ENCODE measurements around the gene RBBP8NL.

The RBBP8NL gene

DNA sequence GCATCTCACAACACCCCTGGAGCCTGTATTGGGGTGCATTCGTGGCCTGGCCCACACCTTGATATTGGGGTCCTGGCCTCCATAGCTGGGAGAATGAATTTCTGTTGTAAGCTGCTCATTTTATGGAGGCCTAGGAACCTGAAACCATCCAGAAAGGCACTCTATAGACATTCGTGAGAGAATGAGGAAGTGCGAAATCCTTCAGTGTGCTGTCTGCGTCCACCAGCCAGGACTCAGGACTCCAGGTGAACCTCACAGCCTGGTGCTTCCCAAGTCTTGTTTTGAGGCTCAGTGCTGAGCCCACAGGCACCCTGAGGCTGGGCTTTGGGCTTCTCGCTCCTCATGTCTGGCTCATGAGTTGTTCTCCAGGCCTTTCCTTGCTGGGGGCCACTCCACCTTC lies 11.9 kb upstream of the RBBP8NL start:
- no peak for TF ChIP-seq Cebpa-rat (IDR thresholded peaks at IDR 0.05)
- Histone ChIP-seq H3K9ac (no peak overlapping the region), H3K4me3 (no peak overlapping the region), H3K4me2 (peak overlapping the region in 1 of 11 experiments; percentile 1; a peak in 1 of 22 replicates), H4K20me1 (peaks cover 0 to 31% (median 0%) of the 10 kb centered on the region in 11 experiments; a peak in 6 of 22 replicates), H3K4me1 (peaks cover 0 to 10% (median 0%) of the 10 kb centered on the region in 10 experiments; a peak in 4 of 20 replicates), H3K27me3 (peaks cover 14 to 62% (median 38%) of the 10 kb centered on the region in 11 experiments; a peak in 21 of 22 replicates), H3K36me3 (no peaks in the 10 kb centered on the region), H3K9me3 (replicated peaks in 1 of 11) (no peaks in the 10 kb centered on the region), H3K27ac (no peak overlapping the region)

DNA sequence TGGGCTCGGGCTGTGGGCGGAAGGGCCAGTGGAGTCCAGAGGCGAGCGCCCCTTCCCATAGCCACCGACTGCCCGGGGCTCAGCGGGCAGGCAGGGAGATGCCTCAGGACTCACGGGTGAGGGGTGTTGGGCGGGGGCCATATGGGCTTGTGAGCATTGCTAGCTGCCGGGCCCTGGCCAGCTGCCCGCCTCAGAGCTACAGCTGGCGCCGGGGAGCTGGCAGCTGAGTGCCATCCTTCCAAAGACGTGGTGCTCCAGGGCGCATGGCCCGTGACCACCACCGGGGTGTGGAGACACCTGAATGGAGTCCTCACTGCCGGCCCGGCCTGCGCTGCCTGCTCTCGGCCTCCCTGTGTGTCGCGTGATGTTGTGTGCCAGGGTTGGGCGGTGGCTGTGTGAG lies 10.6 kb upstream of the RBBP8NL start:
- H3K4me1 ChIP-seq = peaks cover 0 to 10% (median 0%) of the 10 kb centered on the region in 10 experiments; a peak in 4 of 20 replicates
- peaks cover 23 to 63% (median 40%) of the 10 kb centered on the region in 11 experiments; a peak in 21 of 22 replicates for H3K27me3 ChIP-seq
- H4K20me1 ChIP-seq = peaks cover 0 to 36% (median 0%) of the 10 kb centered on the region in 11 experiments; a peak in 6 of 22 replicates
- no peak overlapping the region for H3K9ac ChIP-seq
- no peak overlapping the region for H3K27ac ChIP-seq
- H3K4me3 ChIP-seq = no peak overlapping the region
- no peak overlapping the region for H3K4me2 ChIP-seq
- H3K9me3 ChIP-seq (replicated peaks in 1 of 11) = no peaks in the 10 kb centered on the region
- TF ChIP-seq Cebpa-rat (IDR thresholded peaks at IDR 0.05) = no peak
- no peaks in the 10 kb centered on the region for H3K36me3 ChIP-seq

DNA sequence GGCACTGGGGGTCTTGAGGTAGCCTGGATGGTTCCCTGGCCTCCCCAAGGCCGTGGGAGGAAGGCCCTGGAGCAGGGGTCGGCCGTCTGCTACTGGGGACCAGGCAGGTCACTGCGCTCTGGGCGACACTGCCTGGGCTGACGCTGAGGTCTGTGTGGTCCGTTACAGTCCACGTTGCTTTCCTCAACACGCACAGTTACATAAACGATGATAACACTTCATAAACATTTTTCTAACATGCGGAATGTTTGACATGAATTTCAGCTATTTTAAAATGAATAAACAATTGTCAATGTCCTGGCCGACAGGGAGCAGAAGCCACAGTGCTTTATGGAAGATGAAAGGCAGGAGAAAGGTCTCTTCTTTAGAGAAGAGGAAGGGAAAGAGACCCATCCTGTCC lies 10.2 kb upstream of the RBBP8NL start:
- no peak for TF ChIP-seq Cebpa-rat (IDR thresholded peaks at IDR 0.05)
- Histone ChIP-seq H3K4me3 (no peak overlapping the region), H3K9ac (no peak overlapping the region), H3K27ac (no peak overlapping the region), H3K4me2 (no peak overlapping the region), H3K4me1 (peaks cover 0 to 10% (median 0%) of the 10 kb centered on the region in 10 experiments; a peak in 4 of 20 replicates), H3K9me3 (replicated peaks in 1 of 11) (no peaks in the 10 kb centered on the region), H3K36me3 (no peaks in the 10 kb centered on the region), H4K20me1 (peaks cover 0 to 40% (median 0%) of the 10 kb centered on the region in 11 experiments; a peak in 6 of 22 replicates), H3K27me3 (peaks cover 23 to 60% (median 38%) of the 10 kb centered on the region in 11 experiments; a peak in 21 of 22 replicates)

DNA sequence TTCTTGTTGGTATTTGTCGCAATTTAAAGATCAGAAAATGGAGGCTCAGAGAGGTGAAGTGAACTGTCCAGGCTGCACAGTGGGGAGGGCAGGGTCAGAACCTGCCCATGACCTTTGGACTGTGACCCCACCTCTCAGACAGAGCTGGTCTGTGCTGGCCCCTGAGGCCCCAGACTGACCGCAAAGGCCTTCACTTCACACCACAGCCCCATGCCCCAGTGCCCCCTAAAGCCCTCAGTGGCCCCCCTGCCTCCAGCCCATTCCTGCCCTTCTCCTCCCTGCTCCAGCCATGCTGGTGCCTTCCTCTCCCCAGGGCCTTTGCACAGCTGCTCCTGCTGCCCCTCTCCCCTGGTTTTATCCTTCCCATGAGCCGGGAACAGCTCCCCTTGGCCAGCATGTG lies 9.4 kb upstream of the RBBP8NL start:
- H3K9me3 ChIP-seq (replicated peaks in 1 of 11) = no peaks in the 10 kb centered on the region
- H3K27ac ChIP-seq = no peak overlapping the region
- TF ChIP-seq Cebpa-rat (IDR thresholded peaks at IDR 0.05) = no peak
- no peak overlapping the region for H3K4me3 ChIP-seq
- no peak overlapping the region for H3K4me2 ChIP-seq
- H3K36me3 ChIP-seq = no peaks in the 10 kb centered on the region
- peaks cover 0 to 10% (median 0%) of the 10 kb centered on the region in 10 experiments; a peak in 4 of 20 replicates for H3K4me1 ChIP-seq
- H3K27me3 ChIP-seq = peaks cover 23 to 52% (median 38%) of the 10 kb centered on the region in 11 experiments; a peak in 21 of 22 replicates
- peaks cover 0 to 45% (median 0%) of the 10 kb centered on the region in 11 experiments; a peak in 6 of 22 replicates for H4K20me1 ChIP-seq
- no peak overlapping the region for H3K9ac ChIP-seq

DNA sequence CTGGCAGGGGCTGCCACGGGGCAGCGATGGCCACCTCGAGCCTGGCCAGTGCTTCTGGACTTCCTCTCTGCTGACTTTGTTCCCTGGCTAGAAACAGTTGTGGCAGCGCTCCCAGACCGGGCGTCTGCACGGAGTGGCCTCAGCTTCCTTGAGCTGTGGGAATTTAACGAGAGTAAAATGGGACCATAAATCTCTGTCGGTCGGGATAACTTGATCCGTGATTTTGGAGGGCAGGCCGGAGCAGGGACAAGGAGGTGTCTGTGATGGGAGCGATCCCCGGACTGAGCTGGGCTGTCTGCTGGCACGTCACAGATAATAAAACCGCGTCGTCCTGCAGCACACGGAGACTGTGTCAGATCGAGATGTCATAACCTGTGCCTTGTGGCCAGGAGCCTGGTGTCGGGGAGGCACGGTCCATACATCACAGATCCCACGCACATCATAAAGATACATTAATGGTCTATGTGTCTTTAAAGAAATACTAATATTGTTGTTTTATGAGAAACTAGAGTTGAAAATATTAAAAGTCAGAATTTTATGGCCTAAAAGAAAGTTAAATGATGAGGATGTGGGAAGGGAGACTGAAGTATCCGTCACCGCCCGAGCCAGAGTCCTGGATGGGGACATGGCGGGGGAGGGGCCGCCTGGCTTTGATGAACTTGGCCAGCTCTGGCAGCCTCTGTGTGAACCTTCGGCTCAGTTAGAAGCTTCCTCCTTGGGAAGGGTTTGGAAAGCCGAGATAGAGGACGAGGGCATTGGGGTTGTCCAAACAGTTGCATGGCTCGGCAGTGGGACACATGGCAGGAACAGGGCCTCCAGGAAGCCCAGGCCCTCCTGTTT lies 6.5 kb upstream of the RBBP8NL start:
- Histone ChIP-seq H3K4me3 (no peak overlapping the region), H3K27me3 (peaks cover 23 to 38% (median 33%) of the 10 kb centered on the region in 11 experiments; a peak in 21 of 22 replicates), H3K9ac (no peak overlapping the region), H3K27ac (no peak overlapping the region), H3K4me2 (no peak overlapping the region), H3K4me1 (peaks cover 0 to under 1% (median 0%) of the 10 kb centered on the region in 10 experiments; a peak in 2 of 20 replicates), H3K36me3 (no peaks in the 10 kb centered on the region), H3K9me3 (replicated peaks in 1 of 11) (no peaks in the 10 kb centered on the region), H4K20me1 (peaks cover 0 to 36% (median 0%) of the 10 kb centered on the region in 11 experiments; a peak in 5 of 22 replicates)
- no peak for TF ChIP-seq Cebpa-rat (IDR thresholded peaks at IDR 0.05)

DNA sequence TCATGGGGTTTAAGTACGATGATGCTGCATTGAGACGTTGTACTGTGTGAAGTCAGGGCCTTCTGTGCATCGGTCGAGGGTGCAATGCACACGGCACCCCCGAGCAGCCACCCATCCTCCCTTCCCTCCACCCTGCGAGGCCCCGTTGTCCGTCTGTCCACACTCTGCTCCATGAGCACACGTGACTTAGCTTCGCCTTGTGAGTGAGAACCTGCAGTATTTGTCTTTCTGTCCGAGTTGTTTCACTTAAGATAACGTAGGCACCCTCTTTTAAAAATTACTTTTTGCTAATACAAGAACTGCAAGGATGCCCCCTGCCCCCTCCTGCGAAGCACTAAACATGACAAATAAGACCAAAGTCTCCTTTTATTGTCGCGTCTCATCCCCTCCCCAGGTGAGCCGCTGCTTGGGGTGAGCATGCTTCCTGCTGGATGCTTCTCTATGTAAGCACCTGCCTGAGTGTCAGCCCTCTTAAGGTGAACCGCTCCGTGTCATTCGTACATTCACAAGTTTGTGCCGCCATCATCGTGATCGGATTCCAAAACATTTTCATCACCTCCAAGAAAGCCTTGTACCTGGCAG lies 3.6 kb upstream of the RBBP8NL start:
- Histone ChIP-seq H3K4me1 (0 out of 20 replicates have a peak, but pooled peaks cover 0 to 5% (median 0%) of the 10 kb centered on the region in 10 experiments), H3K4me2 (no peak overlapping the region), H4K20me1 (peaks cover 0 to 32% (median 0%) of the 10 kb centered on the region in 11 experiments; a peak in 5 of 22 replicates), H3K9ac (no peak overlapping the region), H3K4me3 (no peak overlapping the region), H3K36me3 (no peaks in the 10 kb centered on the region), H3K27ac (no peak overlapping the region), H3K9me3 (replicated peaks in 1 of 11) (no peaks in the 10 kb centered on the region), H3K27me3 (peaks cover 21 to 31% (median 27%) of the 10 kb centered on the region in 11 experiments; a peak in 21 of 22 replicates)
- TF ChIP-seq Cebpa-rat (IDR thresholded peaks at IDR 0.05) = no peak

DNA sequence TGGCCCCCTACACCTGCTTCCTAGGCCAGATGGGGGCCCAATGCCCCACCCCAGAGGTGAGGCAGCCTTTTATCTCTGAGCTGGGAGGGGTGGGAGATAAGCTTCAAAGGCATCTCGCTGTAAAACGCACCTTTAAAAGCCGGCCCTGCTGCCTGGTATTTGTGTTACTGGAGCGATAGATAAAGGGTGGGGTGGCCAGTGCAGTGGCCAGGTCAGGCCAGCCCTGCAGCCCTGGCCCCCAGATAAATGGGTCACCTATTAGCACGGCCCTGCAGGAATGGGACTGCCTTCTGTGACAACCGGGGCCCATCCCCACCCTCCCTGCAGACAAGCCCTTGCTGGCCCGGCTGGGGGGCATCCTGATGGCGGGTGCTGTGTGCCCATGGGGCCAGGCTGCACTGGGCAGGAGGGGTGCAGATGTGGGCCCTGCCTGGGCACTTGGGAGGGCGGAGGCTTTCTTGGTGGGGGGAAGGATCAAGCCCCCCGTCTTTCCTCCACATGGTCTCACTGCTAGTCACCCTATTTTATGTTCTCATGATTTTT lies 3.0 kb upstream of the RBBP8NL start:
- Histone ChIP-seq H3K9me3 (replicated peaks in 1 of 11) (no peaks in the 10 kb centered on the region), H3K4me2 (no peak overlapping the region), H4K20me1 (peaks cover 0 to 31% (median 0%) of the 10 kb centered on the region in 11 experiments; a peak in 5 of 22 replicates), H3K27me3 (peaks cover 15 to 25% (median 22%) of the 10 kb centered on the region in 11 experiments; a peak in 21 of 22 replicates), H3K27ac (no peak overlapping the region), H3K9ac (no peak overlapping the region), H3K4me1 (0 out of 20 replicates have a peak, but pooled peaks cover 0 to 5% (median 0%) of the 10 kb centered on the region in 10 experiments), H3K36me3 (no peaks in the 10 kb centered on the region), H3K4me3 (no peak overlapping the region)
- no peak for TF ChIP-seq Cebpa-rat (IDR thresholded peaks at IDR 0.05)

DNA sequence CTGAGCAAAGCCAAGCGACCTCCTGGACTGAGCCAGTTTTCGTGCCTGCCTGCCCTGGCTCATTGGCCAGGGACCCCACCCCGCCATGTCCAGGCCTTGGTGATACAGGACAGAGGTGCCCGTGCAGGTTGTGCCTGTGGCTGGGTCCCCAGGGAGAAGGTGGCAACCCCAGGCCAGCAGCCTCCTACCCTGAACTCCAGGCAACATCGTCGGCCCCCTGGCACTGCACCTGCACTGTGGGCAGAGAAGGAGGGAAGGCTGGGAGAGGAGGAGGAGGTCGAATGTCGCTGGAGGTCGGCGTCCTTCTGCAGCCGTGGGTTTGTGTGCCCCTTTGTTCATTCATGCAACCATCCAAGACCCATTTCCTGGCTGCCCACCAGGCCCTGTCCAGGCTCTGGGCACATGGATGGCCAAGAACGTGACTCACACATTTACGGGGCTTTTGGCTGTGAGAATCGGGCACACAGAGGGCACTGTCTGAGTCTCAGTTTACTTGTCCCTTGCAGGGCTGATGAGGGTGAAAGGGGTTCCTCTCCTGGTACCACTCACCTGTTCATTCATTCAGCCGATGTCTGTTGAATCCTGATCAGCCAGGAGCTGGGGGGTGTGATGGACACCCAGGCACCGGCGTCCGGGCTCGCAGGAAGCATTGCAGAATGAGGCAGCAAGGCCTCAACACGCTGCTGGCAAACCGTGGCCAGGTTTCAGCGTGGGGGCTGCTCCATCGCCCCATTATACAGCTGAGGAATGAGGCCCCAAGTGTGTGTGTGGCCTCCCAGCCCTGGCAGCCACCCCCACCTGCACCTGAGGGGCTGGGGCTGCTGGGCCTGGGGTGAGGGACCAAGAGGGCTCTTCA lies 2.3 kb upstream of the RBBP8NL start:
- H3K9ac ChIP-seq = no peak overlapping the region
- no peak overlapping the region for H3K4me2 ChIP-seq
- peaks cover 0 to 33% (median 0%) of the 10 kb centered on the region in 11 experiments; a peak in 6 of 22 replicates for H4K20me1 ChIP-seq
- peaks cover 8 to 18% (median 15%) of the 10 kb centered on the region in 11 experiments; a peak in 20 of 22 replicates for H3K27me3 ChIP-seq
- no peak for TF ChIP-seq Cebpa-rat (IDR thresholded peaks at IDR 0.05)
- no peaks in the 10 kb centered on the region for H3K36me3 ChIP-seq
- H3K4me3 ChIP-seq = no peak overlapping the region
- no peak overlapping the region for H3K27ac ChIP-seq
- no peaks in the 10 kb centered on the region for H3K9me3 ChIP-seq (replicated peaks in 1 of 11)
- H3K4me1 ChIP-seq = 0 out of 20 replicates have a peak, but pooled peaks cover 0 to 5% (median 0%) of the 10 kb centered on the region in 10 experiments
